ENCODE data around the gene SFXN3.

DNA sequence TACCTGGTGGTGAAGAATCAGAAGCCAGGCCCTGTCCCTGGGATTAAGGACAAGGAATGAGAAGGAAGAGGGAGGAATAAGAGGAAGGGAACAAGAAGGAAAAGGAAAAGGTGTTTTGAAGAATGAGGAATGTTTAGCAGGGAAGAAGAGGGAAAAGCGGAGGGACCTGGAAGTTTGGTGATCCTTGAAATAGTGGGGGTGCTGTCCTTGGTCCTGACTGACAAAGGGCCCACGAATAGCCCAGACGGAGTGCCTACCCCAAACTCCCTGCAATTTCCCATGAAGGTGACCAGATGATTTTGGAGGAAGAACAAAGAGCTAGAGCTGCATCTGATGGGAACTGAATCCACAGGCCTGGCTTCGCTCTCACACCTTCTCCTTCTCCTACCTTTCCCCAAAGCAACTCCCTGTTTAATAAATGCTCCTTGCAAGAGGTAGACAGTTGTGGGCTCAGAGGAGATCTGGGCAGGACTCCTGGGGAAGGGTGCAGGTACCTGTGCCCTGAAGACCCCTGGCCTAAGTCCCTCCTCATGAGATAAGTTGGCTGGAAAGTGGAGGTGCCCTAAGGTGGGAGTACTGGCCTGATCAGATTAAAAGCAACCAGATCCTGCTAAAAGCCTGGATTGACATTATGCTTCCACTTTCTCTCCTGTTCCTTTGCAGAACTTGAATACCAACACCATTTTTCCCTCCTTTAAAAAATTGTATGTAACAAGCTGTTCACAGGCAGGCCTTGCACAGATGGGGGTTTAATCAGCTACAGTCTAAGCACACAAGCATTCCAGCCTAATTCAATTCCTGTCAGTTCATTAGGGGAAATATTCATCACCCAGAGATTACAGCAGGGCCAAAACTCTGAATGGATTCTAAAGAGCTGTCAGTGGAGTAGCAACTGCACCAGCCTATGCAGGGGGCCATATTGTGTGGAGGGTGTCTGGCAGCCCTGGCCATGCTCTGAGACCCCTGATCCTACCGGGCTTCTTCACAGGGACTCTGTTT is 50.2 kb downstream of the SFXN3 start:
- TF ChIP-seq, protein P1, sequence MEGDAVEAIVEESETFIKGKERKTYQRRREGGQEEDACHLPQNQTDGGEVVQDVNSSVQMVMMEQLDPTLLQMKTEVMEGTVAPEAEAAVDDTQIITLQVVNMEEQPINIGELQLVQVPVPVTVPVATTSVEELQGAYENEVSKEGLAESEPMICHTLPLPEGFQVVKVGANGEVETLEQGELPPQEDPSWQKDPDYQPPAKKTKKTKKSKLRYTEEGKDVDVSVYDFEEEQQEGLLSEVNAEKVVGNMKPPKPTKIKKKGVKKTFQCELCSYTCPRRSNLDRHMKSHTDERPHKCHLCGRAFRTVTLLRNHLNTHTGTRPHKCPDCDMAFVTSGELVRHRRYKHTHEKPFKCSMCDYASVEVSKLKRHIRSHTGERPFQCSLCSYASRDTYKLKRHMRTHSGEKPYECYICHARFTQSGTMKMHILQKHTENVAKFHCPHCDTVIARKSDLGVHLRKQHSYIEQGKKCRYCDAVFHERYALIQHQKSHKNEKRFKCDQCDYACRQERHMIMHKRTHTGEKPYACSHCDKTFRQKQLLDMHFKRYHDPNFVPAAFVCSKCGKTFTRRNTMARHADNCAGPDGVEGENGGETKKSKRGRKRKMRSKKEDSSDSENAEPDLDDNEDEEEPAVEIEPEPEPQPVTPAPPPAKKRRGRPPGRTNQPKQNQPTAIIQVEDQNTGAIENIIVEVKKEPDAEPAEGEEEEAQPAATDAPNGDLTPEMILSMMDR (IDR thresholded peaks at IDR 0.05; ENCODE audit: insufficient read depth, low read length, poor library complexity, severe bottlenecking) = no peak
- no peak for TF ChIP-seq EZH2phosphoT487 (conservative IDR thresholded peaks at IDR 0.05; ENCODE audit: low read length)
